Endothelial cell (in vitro differentiated cells): ENCODE results near the gene GRID1. TPM values are rescaled to one million over a fixed set of nuclear protein-coding genes. Genes with fewer than 3 reads are reported as not detected.

Experiments
- DNase-seq: peaks from one replicate; pipeline ENCODE4 v3.0.0; 2021; ENCODE audit warnings: low spot score
- H3K27ac Mint-ChIP-seq: one replicate; pipeline ENCODE4 v1.8.0; 2021; ENCODE audit warnings: mixed read lengths, inconsistent platforms; ENCODE audit not compliant: unreplicated experiment
- H3K27me3 Mint-ChIP-seq: one replicate; pipeline ENCODE4 v1.8.0; 2021; ENCODE audit warnings: mild to moderate bottlenecking, moderate library complexity, mixed read lengths, inconsistent platforms; ENCODE audit not compliant: unreplicated experiment
- H3K36me3 Mint-ChIP-seq: one replicate; pipeline ENCODE4 v1.8.0; 2021; ENCODE audit warnings: mild to moderate bottlenecking, low read depth, mixed read lengths, inconsistent platforms; ENCODE audit not compliant: unreplicated experiment
- H3K4me1 Mint-ChIP-seq: one replicate; pipeline ENCODE4 v1.8.0; 2021; ENCODE audit warnings: mild to moderate bottlenecking, mixed read lengths, inconsistent platforms; ENCODE audit not compliant: unreplicated experiment
- H3K4me3 Mint-ChIP-seq: one replicate; pipeline ENCODE4 v1.8.0; 2021; ENCODE audit warnings: mild to moderate bottlenecking, mixed read lengths, inconsistent platforms; ENCODE audit not compliant: unreplicated experiment
- H3K9me3 Mint-ChIP-seq: one replicate; pipeline ENCODE4 v1.8.0; 2021; ENCODE audit warnings: mixed read lengths, inconsistent platforms; ENCODE audit not compliant: unreplicated experiment
- CTCF ChIP-seq: fragments of 200-600 bp; sonication (generic); IDR thresholded peaks from one replicate; pipeline ENCODE4 v1.5.0; 2021; ENCODE audit warnings: antibody characterized with exemption; ENCODE audit not compliant: unreplicated experiment
- total RNA-seq: library from RNA; stranded (reverse); fragmentation: NEBNext Ultra II Directional; extraction: Animal tissue kit (Norgen Biotek cat#: 25700); gene quantifications from one replicate; pipeline ENCODE4 v1.2.1, GENCODE V29; 2021; ENCODE audit not compliant: unreplicated experiment

GRID1 gene
- total RNA-seq, 1 donor from 2014 or later = 0.26 TPM

GRCh38 chr10:86265236-86265894, 101.2 kb downstream of the GRID1 start:
- Mint-ChIP-seq H3K27ac (no peak overlapping the region), H3K27me3 (peaks cover 11% of the 10 kb centered on the region), H3K9me3 (no peaks in the 10 kb centered on the region), H3K4me1 (no peaks in the 10 kb centered on the region), H3K36me3 (no peaks in the 10 kb centered on the region), H3K4me3 (no peak overlapping the region)
- no peak for DNase-seq
- TF ChIP-seq CTCF = no peak

GRCh38 chr10:86264481-86265231, 101.9 kb downstream of the GRID1 start:
- Mint-ChIP-seq H3K9me3 (no peaks in the 10 kb centered on the region), H3K27me3 (peaks cover 12% of the 10 kb centered on the region), H3K4me3 (no peak overlapping the region), H3K27ac (no peak overlapping the region), H3K4me1 (no peaks in the 10 kb centered on the region), H3K36me3 (no peaks in the 10 kb centered on the region)
- no peak for TF ChIP-seq CTCF
- DNase-seq = no peak

GRCh38 chr10:86263907-86264306, 102.7 kb downstream of the GRID1 start:
- H3K27me3 Mint-ChIP-seq = peaks cover 14% of the 10 kb centered on the region
- DNase-seq = no peak
- H3K4me3 Mint-ChIP-seq = no peak overlapping the region
- no peaks in the 10 kb centered on the region for H3K4me1 Mint-ChIP-seq
- no peaks in the 10 kb centered on the region for H3K36me3 Mint-ChIP-seq
- H3K9me3 Mint-ChIP-seq = no peaks in the 10 kb centered on the region
- no peak overlapping the region for H3K27ac Mint-ChIP-seq
- TF ChIP-seq CTCF = no peak

- H3K4me1 Mint-ChIP-seq = no peaks in the 10 kb centered on the region
- no peak for DNase-seq
- no peaks in the 10 kb centered on the region for H3K36me3 Mint-ChIP-seq
- no peak for TF ChIP-seq CTCF
- no peak overlapping the region for H3K27ac Mint-ChIP-seq
- H3K4me3 Mint-ChIP-seq = no peak overlapping the region
- no peaks in the 10 kb centered on the region for H3K9me3 Mint-ChIP-seq
- H3K27me3 Mint-ChIP-seq = peaks cover 14% of the 10 kb centered on the region
These were observed 103.4 kb downstream of the GRID1 start for GRCh38 chr10:86263209-86263608.

- Mint-ChIP-seq H3K36me3 (no peaks in the 10 kb centered on the region), H3K27me3 (peaks cover 14% of the 10 kb centered on the region), H3K9me3 (no peaks in the 10 kb centered on the region), H3K4me3 (no peak overlapping the region), H3K4me1 (no peaks in the 10 kb centered on the region), H3K27ac (no peak overlapping the region)
- no peak for DNase-seq
- no peak for TF ChIP-seq CTCF
These were observed 103.9 kb downstream of the GRID1 start for GRCh38 chr10:86262688-86263181.
